K562 treated with DMSO at 1 percent for 12 hours (cell line): ENCODE results near the gene NAGLU. TPM values are rescaled to one million over a fixed set of nuclear protein-coding genes. Genes with fewer than 3 reads are reported as not detected.

ENCODE experiments used
- total RNA-seq: library from RNA; unstranded; fragments of 300-600 nt; gene quantifications from 2 replicates; pipeline ENCODE4 v1.2.3, GENCODE V29; 2022; ENCODE audit not compliant: insufficient read depth

Gene NAGLU
- total RNA-seq, result 13.4 and 17.2 TPM in 2 replicates

GRCh38 chr17:42536048-42536371, at the start of gene NAGLU:
Gene NAGLU (plus strand): TSS chr17:42536241. CDS start chr17:42536273, 32 bp downstream.

DNA sequence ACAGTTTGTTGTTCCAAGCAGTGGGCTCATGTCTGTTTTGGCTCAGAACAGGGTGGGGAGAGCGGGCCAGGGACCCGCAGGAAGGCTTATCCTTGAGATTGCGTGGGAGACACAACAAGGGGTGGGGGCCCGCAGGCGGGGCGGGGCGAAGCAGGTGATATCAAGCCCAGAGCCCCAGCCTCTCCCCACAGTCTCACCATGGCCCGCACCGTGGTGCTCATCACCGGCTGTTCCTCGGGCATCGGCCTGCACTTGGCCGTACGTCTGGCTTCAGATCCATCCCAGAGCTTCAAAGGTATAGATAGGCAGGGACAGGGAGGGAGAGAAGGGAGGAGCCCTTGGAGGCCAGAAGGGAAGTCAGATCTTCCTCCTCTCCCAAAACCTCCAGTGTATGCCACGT, 16.7 kb downstream of the NAGLU start, which contains the start of gene HSD17B1:
HSD17B1 (plus strand) TSS at position 188 of the 400 bp plus-strand sequence; CDS start at position 199, 11 bp downstream.

GRCh38 chr17:42561897-42562387, 25.9 kb downstream of the NAGLU start, which contains the start of gene COASY:
Gene COASY (plus strand): TSS chr17:42562148. CDS start chr17:42562623, 475 bp downstream.

GRCh38 chr17:42566883-42567573, 31.0 kb downstream of the NAGLU start, which contains the start of gene MLX:
Gene MLX (plus strand): TSS chr17:42567100. CDS start chr17:42567125, 25 bp downstream.

DNA sequence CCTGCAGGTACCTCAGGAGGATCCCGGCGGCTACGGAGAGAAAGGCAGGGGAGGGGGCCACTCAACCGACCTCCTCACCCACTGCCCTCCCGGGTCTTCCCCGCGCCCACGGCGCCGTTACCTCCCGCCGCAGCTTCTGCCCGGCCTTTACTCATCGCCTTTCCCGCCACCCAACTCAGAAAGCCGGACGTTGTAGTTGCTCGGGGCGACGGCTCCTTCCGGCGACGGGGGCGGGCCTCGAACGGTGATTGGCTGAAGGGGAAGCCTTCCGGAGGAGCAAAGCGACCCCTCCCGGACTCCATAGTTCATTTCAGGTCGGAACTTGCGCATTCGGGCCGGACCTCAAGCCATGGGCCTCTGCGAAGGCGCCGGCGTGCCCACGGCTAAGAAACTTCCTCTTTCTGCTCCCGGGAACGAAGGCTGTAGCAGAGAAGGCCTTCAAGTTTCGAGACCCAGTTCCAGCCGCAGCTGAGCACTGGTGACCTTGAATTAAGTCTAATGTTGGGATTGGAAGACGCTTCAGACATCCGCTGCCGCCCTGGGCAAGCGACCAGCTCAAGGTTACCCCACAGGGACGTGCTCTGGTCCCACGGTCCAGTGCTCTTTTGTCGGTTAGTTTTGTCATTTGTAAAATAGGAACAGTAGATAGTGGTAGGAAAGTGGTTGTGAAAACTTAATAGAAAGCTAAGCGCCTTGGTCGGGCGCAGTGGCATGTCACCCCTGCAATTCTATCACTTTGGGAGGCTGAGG, 41.7 kb downstream of the NAGLU start, which contains the start of gene PSMC3IP:
PSMC3IP (minus strand) TSS at position 198 of the 750 bp plus-strand sequence; CDS start at position 155, 43 bp downstream.

Other genes starting within 250 kb of the NAGLU start
- gene STAT5A, start 247.7 kb upstream of the NAGLU start, total RNA-seq, result 51.5 and 84.7 TPM in 2 replicates
- 36.3 and 84.1 TPM in 2 replicates for gene STAT3, start 147.8 kb upstream of the NAGLU start, total RNA-seq
- gene CAVIN1, start 113.0 kb upstream of the NAGLU start, total RNA-seq, result 47.5 and 64.4 TPM in 2 replicates
- gene ATP6V0A1, start 77.4 kb upstream of the NAGLU start, total RNA-seq, result 35.7 and 74.8 TPM in 2 replicates
- 5.9 and 6.6 TPM in 2 replicates for gene HSD17B1, start 16.7 kb downstream of the NAGLU start, total RNA-seq
- 88.6 and 138 TPM in 2 replicates for gene COASY, start 25.9 kb downstream of the NAGLU start, total RNA-seq
- 27.7 and 48.9 TPM in 2 replicates for gene MLX, start 30.9 kb downstream of the NAGLU start, total RNA-seq
- 38.2 and 56.8 TPM in 2 replicates for gene PSMC3IP, start 41.5 kb downstream of the NAGLU start, total RNA-seq
- 14.6 and 33.4 TPM in 2 replicates for gene RETREG3, start 73.1 kb downstream of the NAGLU start, total RNA-seq
- 113 and 147 TPM in 2 replicates for gene TUBG1, start 73.4 kb downstream of the NAGLU start, total RNA-seq
- gene TUBG2, start 123.0 kb downstream of the NAGLU start, total RNA-seq, result not detected in 2 replicates
- gene PLEKHH3, start 140.8 kb downstream of the NAGLU start, total RNA-seq, result 43.8 and 49.4 TPM in 2 replicates
- gene CCR10, start 145.6 kb downstream of the NAGLU start, total RNA-seq, result 9.2 and 13.7 TPM in 2 replicates
- 0.24 and 2.2 TPM in 2 replicates for gene CNTNAP1, start 146.3 kb downstream of the NAGLU start, total RNA-seq
- 9.5 and 29.4 TPM in 2 replicates for gene EZH1, start 208.8 kb downstream of the NAGLU start, total RNA-seq
- not detected in 2 replicates for gene RAMP2, start 225.0 kb downstream of the NAGLU start, total RNA-seq
- 138 and 158 TPM in 2 replicates for gene VPS25, start 237.2 kb downstream of the NAGLU start, total RNA-seq
- gene WNK4, start 244.4 kb downstream of the NAGLU start, total RNA-seq, result 2.8 and 9.5 TPM in 2 replicates